ENCODE measurements around the gene MMAB. TPM values are rescaled to one million over a fixed set of nuclear protein-coding genes. Genes with fewer than 3 reads are reported as not detected.

Gene MMAB
- total RNA-seq, 4 donors from 2014 or later: 4.4 to 18.7 (median 11.9) TPM

DNA sequence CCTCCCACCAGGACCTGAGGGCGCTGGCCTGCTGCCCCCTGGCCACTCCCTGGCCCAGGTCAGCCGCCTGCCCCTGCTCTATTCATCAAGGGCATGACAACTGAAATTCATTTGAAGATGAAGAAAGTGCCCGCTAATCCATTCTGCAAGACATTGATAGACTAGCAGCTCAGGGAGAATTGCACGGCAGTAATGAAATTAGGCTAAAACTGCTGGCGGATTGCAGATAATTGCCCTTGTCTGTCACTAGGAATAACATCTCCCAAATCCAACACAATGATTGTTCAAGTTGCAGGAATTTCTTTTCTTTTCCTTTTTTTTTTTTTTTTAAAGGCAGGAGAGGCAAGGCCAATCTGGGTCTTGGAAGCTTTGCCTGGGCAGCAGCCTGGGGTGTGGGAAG lies 44.8 kb upstream of the MMAB start:
- no peaks in the 10 kb centered on the region for H3K9me3 ChIP-seq
- TF ChIP-seq POLR2A (IDR thresholded peaks at IDR 0.05) (no peak), EP300 (IDR thresholded peaks at IDR 0.05; ENCODE audit: low read depth) (no peak), POLR2AphosphoS5 (IDR thresholded peaks at IDR 0.05) (no peak), CTCF (IDR thresholded peaks at IDR 0.05) (no peak)
- 84 to 93% methylated on average over 3 to 5 of the region's 5 CpGs for WGBS, 2 donors (ENCODE audit: low coverage in 1 of 2)
- intact Hi-C loops (cut with DNase I; ENCODE audit: low total_unique reads) (loop anchor here (10.0 kb wide), 1 partner anchor 77 kb away; no protein-coding TSS in a partner anchor), in situ Hi-C loops (cut with MboI; ENCODE audit: low pct_ligation_motif_present in 1 of 4, low pct_unique_long_range_greater_than_20kb in 1 of 4, low sequenced_read_pairs in 3 of 4) (no loop called here)
- H3K27ac ChIP-seq: no peak overlapping the region
- peaks cover 29% of the 10 kb centered on the region for H3K27me3 ChIP-seq
- H3K36me3 ChIP-seq: no peaks in the 10 kb centered on the region
- DNase-seq: no peak
- no peak overlapping the region for H3K4me3 ChIP-seq
- peaks cover 0 to 8% (median 0%) of the 10 kb centered on the region in 4 donors for H3K4me1 ChIP-seq

DNA sequence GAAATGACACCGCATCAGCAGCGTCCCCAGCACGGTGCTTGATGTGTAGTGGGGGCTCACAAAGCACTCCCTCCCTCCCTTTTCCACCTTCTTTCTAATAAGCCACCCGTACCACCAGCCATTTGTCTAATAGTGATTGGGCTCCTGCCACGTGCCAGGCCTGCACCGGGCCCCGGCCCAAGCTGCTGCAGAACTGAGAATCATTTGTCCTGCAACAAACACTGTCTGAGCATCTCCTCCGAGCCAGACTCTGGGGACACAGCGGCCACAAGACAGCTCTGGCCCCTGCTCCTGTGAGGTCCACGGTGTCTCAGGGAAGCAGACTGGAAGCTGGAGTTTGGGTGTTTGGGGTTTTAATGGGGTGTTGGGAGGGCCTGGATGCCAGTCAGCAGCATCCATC lies 44.2 kb upstream of the MMAB start:
- 73% methylated on average over 10 of the region's 10 CpGs; no CpG with 5 or more reads in 1 of the 2 donors for WGBS, 2 donors (ENCODE audit: low coverage in 1 of 2)

DNA sequence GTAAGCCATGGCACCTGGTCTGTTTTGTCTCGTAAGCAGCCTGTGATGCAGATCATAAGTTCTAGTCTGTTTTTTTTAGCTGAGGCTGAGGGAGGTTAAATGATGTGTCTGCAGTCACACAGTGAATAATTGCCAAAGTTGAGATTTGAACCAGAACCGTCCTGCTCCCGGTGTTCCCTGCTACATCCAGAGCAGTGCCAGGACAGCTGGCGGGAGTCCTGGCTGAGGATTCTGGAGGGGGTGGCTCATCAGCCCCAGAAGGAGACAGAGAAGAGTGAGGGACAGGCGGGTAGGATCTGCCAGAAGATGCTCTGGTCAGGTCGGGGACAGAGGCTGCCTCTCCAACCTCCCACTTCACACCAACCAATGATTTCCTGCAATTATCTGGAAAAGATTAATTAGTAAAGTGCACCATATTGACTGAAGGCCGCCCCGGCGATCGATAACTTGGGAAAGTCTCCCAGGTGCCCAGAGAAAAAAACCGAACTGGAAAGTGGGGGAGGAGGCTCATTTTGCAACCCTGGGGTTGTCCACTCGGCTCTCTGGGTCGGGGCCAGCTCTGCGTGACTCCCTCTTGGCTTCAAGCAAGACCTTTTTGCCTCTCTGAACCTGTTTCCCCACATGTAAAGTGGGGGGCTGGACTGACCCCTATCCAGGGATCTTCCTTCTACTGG lies 42.4 kb upstream of the MMAB start:
- TF ChIP-seq POLR2A (IDR thresholded peaks at IDR 0.05) (no peak), CTCF (IDR thresholded peaks at IDR 0.05) (no peak), EP300 (IDR thresholded peaks at IDR 0.05; ENCODE audit: low read depth) (no peak), POLR2AphosphoS5 (IDR thresholded peaks at IDR 0.05) (no peak)
- WGBS, 2 donors (ENCODE audit: low coverage in 1 of 2): 64 to 87% methylated on average over 6 to 14 of the region's 14 CpGs
- intact Hi-C loops (cut with DNase I; ENCODE audit: low total_unique reads): loop anchor here (10.0 kb wide), 1 partner anchor 79 kb away; no protein-coding TSS in a partner anchor

More for the DNA sequence above, 44.2 kb upstream of the MMAB start:
- Histone ChIP-seq H3K4me1 (peaks cover 0 to 8% (median 0%) of the 10 kb centered on the region in 4 donors), H3K36me3 (no peaks in the 10 kb centered on the region), H3K4me3 (no peak overlapping the region), H3K27me3 (peaks cover 25% of the 10 kb centered on the region), H3K9me3 (no peaks in the 10 kb centered on the region), H3K27ac (no peak overlapping the region)
- no peak for DNase-seq
- in situ Hi-C loops (cut with MboI; ENCODE audit: low pct_ligation_motif_present in 1 of 4, low pct_unique_long_range_greater_than_20kb in 1 of 4, low sequenced_read_pairs in 3 of 4) (no loop called here), intact Hi-C loops (cut with DNase I; ENCODE audit: low total_unique reads) (loop anchor here (10.0 kb wide), 1 partner anchor 77 kb away; no protein-coding TSS in a partner anchor)
- no peak for TF ChIP-seq CTCF (IDR thresholded peaks at IDR 0.05)
- no peak for TF ChIP-seq POLR2AphosphoS5 (IDR thresholded peaks at IDR 0.05)
- no peak for TF ChIP-seq EP300 (IDR thresholded peaks at IDR 0.05; ENCODE audit: low read depth)
- no peak for TF ChIP-seq POLR2A (IDR thresholded peaks at IDR 0.05)

DNA sequence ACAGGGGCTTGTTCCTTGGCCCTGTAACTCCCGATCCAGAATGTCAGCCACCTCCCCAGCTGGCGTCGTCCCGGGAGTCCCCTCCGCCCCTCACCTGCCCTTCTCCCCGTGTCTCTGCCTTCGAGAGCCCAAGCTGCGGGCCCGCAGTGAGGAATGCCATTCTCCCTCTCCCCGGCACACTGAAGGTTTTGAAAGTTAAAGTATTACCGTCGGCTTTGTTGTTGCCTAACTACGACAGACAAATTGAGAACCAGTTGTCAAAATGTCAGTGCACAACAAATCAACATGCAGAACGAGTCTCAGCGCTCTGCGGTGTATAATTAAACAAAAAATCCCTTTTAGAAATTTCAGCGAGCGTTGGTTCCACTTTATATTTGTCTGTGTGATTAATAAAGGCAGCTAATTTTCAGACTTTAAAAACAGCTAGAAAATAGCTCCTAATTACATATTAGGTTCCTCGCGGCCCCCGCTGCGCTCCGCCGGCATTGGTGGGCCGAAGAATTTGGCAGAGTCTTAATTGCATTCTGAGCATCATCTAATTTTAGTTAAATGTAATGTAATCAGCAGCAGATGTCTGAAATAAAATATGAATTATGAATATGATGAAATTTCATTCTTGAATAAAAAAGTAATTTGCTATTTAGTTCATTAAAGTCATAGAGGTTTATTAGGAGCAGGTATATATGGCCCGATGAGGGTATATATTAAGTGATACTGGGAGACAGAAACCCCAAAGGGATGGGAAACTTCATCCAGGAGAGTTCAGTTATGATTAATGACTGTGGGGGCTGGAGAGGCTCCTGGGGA lies 40.5 kb upstream of the MMAB start:
- no peak for DNase-seq
- Histone ChIP-seq H3K4me1 (no peaks in the 10 kb centered on the region), H3K4me3 (no peak overlapping the region), H3K27ac (no peak overlapping the region), H3K27me3 (peaks cover 20% of the 10 kb centered on the region), H3K36me3 (no peaks in the 10 kb centered on the region), H3K9me3 (no peaks in the 10 kb centered on the region)
- WGBS, 2 donors (ENCODE audit: low coverage in 1 of 2): 76 to 83% methylated on average over 11 to 26 of the region's 26 CpGs
- intact Hi-C loops (cut with DNase I; ENCODE audit: low total_unique reads) (loop anchor here (10.0 kb wide), 1 partner anchor 81 kb away; no protein-coding TSS in a partner anchor), in situ Hi-C loops (cut with MboI; ENCODE audit: low pct_ligation_motif_present in 1 of 4, low pct_unique_long_range_greater_than_20kb in 1 of 4, low sequenced_read_pairs in 3 of 4) (no loop called here)
- TF ChIP-seq POLR2A (IDR thresholded peaks at IDR 0.05) (no peak), POLR2AphosphoS5 (IDR thresholded peaks at IDR 0.05) (no peak)

More for the DNA sequence above, 42.4 kb upstream of the MMAB start:
- Histone ChIP-seq H3K9me3 (no peaks in the 10 kb centered on the region), H3K27me3 (peaks cover 20% of the 10 kb centered on the region), H3K4me1 (no peaks in the 10 kb centered on the region), H3K4me3 (no peak overlapping the region), H3K27ac (no peak overlapping the region), H3K36me3 (no peaks in the 10 kb centered on the region)
- in situ Hi-C loops (cut with MboI; ENCODE audit: low pct_ligation_motif_present in 1 of 4, low pct_unique_long_range_greater_than_20kb in 1 of 4, low sequenced_read_pairs in 3 of 4): no loop called here
- DNase-seq: no peak

Measured in transverse colon (tissue), 4 donors.